ENCODE measurements around the gene NEXMIF.
"Not testable (repeated sequence)": the region's sequence is repeated elsewhere in the genome, so short reads cannot be mapped to it uniquely, and the experiment has no call there.

Gene NEXMIF

DNA sequence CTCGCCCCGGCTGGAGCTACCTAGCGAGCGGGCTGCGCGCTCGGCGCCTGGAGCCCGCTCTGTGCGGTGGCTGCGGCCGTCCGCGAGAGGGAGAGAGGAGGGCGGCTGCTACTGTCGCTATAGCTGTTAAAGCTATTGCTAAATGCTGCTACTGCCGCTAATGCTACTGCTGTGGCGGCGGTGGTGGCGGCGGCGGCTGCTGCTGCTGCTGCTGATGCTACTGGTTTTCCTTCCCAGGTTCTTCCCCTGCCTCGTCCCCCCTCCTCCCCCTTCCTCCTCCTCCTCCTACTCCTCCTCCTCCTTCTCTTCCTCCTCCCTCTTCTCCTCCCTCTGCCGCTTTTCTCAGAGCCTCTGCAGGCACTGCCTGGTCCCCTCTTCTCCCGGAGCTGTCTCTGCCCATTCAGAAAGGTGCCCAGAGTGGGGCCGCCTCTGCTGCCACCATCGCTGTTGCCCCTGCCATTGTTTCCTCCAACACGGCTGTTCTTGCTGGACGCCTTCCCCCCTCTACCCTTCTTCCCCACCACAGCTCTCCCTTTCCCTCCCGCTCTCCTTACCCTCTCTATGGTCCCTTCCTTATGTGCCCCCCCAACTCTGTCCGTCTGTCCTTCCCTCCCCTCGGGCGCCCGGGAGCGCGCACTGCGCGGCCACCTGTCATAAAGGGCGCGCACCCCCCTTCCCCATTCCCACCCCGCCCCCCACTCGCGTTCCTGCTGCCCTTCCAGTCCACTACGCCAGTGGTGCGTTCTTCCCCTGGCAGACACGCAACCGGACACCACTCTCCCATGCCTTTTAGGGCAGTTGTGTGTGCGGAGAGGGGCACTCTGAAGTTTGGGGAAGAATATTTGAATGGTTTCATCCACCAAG is at the start of gene NEXMIF:
TSS of gene NEXMIF (minus strand) at position 228 of the 864 bp plus-strand sequence.
- Histone ChIP-seq H3K4me3 (ENCODE audit: low read length) (peak within 1 kb of the TSS; percentile 50), H3K36me3 (ENCODE audit: control insufficient read depth, low read depth, low read length) (no peaks in the 10 kb centered on the region), H3K4me1 (ENCODE audit: control insufficient read depth, low read depth, low read length) (no peaks in the 10 kb centered on the region), H3K27ac (ENCODE audit: low read length) (no peak within 1 kb of the TSS), H3K9ac (ENCODE audit: low read length) (no peak within 1 kb of the TSS), H3K9me3 (ENCODE audit: control insufficient read depth, low read depth, low read length) (peaks cover 29% of the 10 kb centered on the region), H3K27me3 (ENCODE audit: control insufficient read depth, insufficient read depth, low read length) (peaks cover 30% of the 10 kb centered on the region)

DNA sequence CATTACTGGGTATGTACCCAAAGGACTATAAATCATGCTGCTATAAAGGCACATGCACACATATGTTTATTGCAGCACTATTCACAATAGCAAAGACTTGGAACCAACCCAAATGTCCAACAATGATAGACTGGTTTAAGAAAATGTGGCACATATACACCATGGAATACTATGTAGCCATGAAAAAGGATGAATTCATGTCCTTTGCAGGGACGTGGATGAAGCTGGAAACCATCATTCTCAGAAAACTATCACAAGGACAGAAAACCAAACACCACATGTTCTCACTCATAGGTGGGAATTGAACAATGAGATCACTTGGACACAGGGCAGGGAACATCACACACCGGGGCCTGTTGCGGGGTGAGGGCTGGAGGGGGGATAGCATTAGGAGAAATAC is 36.7 kb upstream of the NEXMIF start:
- H3K36me3 ChIP-seq (ENCODE audit: control insufficient read depth, low read depth, low read length); H3K27ac ChIP-seq (ENCODE audit: low read length); H3K9ac ChIP-seq (ENCODE audit: low read length); H3K4me1 ChIP-seq (ENCODE audit: control insufficient read depth, low read depth, low read length); H3K27me3 ChIP-seq (ENCODE audit: control insufficient read depth, insufficient read depth, low read length); H3K4me3 ChIP-seq (ENCODE audit: low read length): not testable (repeated sequence)
- H3K9me3 ChIP-seq (ENCODE audit: control insufficient read depth, low read depth, low read length), result peaks cover 28% of the 10 kb centered on the region

DNA sequence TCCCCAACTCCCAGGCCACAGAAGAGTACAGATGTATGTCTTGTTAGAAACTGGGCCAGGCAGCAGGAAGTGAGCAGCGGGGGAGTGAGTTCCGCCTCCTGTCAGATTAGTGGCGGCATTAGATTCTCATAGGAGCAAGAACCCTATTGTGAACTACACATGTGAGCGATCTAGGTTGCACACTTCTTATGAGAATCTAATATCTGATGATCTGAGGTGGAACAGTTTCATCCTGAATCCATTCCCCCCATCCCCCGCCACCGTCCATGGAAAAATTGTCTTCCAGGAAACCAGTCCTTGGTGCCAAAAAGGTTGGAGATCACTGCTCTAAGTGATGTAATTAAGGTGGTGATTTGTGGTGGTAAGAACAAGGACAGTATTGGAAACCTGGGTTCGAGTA is 24.5 kb upstream of the NEXMIF start:
- Histone ChIP-seq H3K9ac (ENCODE audit: low read length) (no peak overlapping the region), H3K4me1 (ENCODE audit: control insufficient read depth, low read depth, low read length) (no peaks in the 10 kb centered on the region), H3K4me3 (ENCODE audit: low read length) (no peak overlapping the region), H3K9me3 (ENCODE audit: control insufficient read depth, low read depth, low read length) (peaks cover 19% of the 10 kb centered on the region), H3K36me3 (ENCODE audit: control insufficient read depth, low read depth, low read length) (no peaks in the 10 kb centered on the region), H3K27ac (ENCODE audit: low read length) (no peak overlapping the region), H3K27me3 (ENCODE audit: control insufficient read depth, insufficient read depth, low read length) (no peaks in the 10 kb centered on the region)

DNA sequence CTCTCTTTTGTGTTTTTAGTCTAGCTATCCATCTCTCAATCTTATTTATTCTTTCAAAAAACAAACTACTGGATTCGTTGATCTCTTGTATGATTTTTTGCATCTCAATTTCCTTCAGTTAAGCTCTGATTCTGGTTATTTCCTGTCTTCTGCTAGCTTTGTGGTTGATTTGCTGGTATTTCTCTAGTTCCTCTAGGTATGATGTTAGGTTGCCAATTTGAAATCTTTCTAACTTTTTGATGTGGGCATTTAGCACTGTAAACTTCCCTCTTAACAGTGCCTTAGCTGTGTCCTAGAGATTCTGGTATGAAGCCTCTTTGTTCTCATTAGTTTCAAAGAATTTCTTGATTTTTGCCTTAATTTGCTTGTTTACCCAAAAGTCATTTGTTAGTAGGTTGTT is 15.2 kb upstream of the NEXMIF start:
- Histone ChIP-seq H3K4me1 (ENCODE audit: control insufficient read depth, low read depth, low read length) (no peaks in the 10 kb centered on the region), H3K9ac (ENCODE audit: low read length) (no peak overlapping the region), H3K27ac (ENCODE audit: low read length) (no peak overlapping the region), H3K4me3 (ENCODE audit: low read length) (no peak overlapping the region), H3K27me3 (ENCODE audit: control insufficient read depth, insufficient read depth, low read length) (no peaks in the 10 kb centered on the region), H3K36me3 (ENCODE audit: control insufficient read depth, low read depth, low read length) (no peaks in the 10 kb centered on the region), H3K9me3 (ENCODE audit: control insufficient read depth, low read depth, low read length) (peaks cover 39% of the 10 kb centered on the region)

DNA sequence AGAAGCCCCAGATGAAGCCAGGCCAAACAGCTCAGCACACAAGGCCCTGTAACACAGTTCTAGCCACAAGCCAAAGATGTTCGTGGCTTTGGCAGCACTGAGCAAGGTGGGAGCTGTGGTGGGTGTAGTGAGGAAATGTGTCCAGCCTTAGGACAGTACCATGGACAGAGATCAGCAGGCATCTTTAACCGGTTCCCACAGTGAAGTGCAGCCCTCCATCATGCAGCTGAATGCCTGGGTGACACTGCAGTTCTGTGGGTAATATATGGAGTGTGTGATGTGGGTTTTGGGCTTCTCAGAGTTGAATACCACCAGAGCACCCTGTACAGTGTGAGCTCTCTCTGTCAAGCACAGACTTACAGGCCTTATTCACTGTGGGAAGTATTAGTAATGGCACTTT is 6.0 kb upstream of the NEXMIF start:
- no peak overlapping the region for H3K9ac ChIP-seq (ENCODE audit: low read length)
- peaks cover 5% of the 10 kb centered on the region for H3K27me3 ChIP-seq (ENCODE audit: control insufficient read depth, insufficient read depth, low read length)
- no peak overlapping the region for H3K4me3 ChIP-seq (ENCODE audit: low read length)
- H3K9me3 ChIP-seq (ENCODE audit: control insufficient read depth, low read depth, low read length), result peaks cover 7% of the 10 kb centered on the region
- no peaks in the 10 kb centered on the region for H3K36me3 ChIP-seq (ENCODE audit: control insufficient read depth, low read depth, low read length)
- no peak overlapping the region for H3K27ac ChIP-seq (ENCODE audit: low read length)
- H3K4me1 ChIP-seq (ENCODE audit: control insufficient read depth, low read depth, low read length), result no peaks in the 10 kb centered on the region

DNA sequence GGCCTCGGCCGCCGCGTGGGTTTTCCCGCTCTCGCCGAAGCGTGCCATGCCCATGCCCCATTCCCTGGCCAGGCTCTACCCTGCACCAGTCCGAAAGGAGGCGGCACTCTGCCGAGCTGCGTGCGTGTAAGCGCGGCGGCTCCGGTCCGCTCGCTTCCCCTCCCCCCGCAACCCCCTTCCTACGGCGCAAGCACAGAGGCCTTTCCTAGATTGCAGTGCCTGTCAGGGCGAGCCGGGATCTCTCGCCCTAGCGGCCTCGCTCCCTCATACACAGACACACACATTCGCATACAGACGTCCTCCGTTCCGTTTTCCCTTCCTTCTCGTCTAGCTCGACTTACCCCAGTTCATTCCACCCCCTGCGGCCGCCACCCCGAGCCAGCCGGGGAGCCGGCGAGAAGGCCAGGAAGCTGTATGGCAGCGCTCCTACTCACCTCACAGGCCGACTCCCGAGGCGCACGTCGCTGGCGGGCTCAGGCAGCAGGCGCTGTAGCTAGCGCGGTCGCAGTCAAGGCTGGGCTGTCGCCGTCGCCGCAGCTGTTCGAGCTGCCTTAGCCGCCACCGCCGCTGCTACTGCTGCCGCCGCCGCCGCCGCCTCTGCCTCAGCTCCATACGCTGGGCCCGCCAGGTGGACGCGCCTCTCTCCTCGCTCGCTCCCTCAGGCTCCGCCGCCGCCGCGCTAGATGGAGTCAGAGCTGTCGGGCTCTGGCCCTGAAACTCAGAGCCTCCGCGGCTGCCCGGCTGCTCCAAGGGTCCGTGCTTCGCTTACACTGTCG is 615 bp downstream of the NEXMIF start:
- Histone ChIP-seq H3K9ac (ENCODE audit: low read length) (no peak overlapping the region), H3K4me3 (ENCODE audit: low read length) (peak overlapping the region; percentile 50), H3K4me1 (ENCODE audit: control insufficient read depth, low read depth, low read length) (no peaks in the 10 kb centered on the region), H3K36me3 (ENCODE audit: control insufficient read depth, low read depth, low read length) (no peaks in the 10 kb centered on the region), H3K27me3 (ENCODE audit: control insufficient read depth, insufficient read depth, low read length) (peaks cover 30% of the 10 kb centered on the region), H3K27ac (ENCODE audit: low read length) (no peak overlapping the region), H3K9me3 (ENCODE audit: control insufficient read depth, low read depth, low read length) (peaks cover 29% of the 10 kb centered on the region)

DNA sequence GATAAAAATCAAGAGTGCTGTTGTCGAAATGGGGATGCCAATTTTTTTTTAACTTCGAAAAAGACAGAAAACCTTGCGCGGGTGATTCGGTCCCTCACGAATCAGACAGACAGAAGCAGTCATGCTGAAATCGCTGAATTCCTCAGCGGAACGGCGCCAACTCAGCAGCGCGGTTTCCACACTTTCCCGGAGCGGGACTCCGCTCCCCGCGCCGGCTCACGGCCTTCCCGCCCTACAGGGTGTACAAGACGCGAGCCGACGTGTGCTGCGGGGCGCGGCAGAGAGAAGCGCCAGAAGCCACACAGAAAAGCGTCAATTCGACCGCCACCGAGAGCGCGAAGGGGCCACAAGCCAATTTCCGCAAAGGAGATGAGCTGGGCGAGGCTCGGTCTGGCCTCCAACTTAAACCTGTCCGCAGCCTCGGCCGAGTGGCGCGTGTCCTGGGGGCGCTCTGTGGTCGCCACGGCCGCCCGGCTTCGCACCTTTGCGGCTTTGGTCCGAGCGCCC is 1.3 kb downstream of the NEXMIF start:
- Histone ChIP-seq H3K9me3 (ENCODE audit: control insufficient read depth, low read depth, low read length) (peaks cover 28% of the 10 kb centered on the region), H3K4me3 (ENCODE audit: low read length) (peak overlapping the region; percentile 50), H3K27ac (ENCODE audit: low read length) (no peak overlapping the region), H3K9ac (ENCODE audit: low read length) (no peak overlapping the region), H3K36me3 (ENCODE audit: control insufficient read depth, low read depth, low read length) (no peaks in the 10 kb centered on the region), H3K4me1 (ENCODE audit: control insufficient read depth, low read depth, low read length) (no peaks in the 10 kb centered on the region), H3K27me3 (ENCODE audit: control insufficient read depth, insufficient read depth, low read length) (peaks cover 30% of the 10 kb centered on the region)

DNA sequence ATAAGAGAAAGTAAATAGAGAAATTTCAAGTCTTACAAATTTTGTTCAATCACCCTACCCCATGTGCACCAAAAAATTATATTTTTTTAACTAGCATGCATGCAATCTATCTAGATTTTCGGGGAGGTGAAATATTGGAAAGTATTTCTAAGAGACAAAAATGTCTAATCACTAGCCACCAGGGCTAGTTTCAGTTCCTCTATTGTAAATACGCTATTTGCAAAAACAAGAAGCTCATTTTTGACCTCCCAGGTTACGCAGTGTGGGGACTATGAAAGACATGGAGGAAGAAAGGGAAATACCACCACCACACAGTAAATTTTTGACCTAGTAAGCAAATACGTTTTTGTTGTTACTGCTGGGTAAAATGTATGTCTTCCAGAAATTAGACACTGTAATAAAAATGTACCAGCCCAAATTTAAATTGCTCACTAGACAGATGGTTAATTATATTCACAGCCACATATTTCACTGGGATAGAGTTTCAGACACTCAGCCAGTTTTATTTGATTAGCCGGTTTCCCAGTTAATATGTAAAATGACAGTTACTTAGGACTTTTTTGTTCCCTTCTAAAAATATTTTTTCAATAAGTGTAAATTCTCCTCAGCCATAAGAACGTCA is 2.2 kb downstream of the NEXMIF start:
- H3K27me3 ChIP-seq (ENCODE audit: control insufficient read depth, insufficient read depth, low read length), result peaks cover 30% of the 10 kb centered on the region
- H3K4me1 ChIP-seq (ENCODE audit: control insufficient read depth, low read depth, low read length), result no peaks in the 10 kb centered on the region
- H3K9ac ChIP-seq (ENCODE audit: low read length), result no peak overlapping the region
- no peak overlapping the region for H3K4me3 ChIP-seq (ENCODE audit: low read length)
- peaks cover 28% of the 10 kb centered on the region for H3K9me3 ChIP-seq (ENCODE audit: control insufficient read depth, low read depth, low read length)
- no peaks in the 10 kb centered on the region for H3K36me3 ChIP-seq (ENCODE audit: control insufficient read depth, low read depth, low read length)
- H3K27ac ChIP-seq (ENCODE audit: low read length), result no peak overlapping the region

DNA sequence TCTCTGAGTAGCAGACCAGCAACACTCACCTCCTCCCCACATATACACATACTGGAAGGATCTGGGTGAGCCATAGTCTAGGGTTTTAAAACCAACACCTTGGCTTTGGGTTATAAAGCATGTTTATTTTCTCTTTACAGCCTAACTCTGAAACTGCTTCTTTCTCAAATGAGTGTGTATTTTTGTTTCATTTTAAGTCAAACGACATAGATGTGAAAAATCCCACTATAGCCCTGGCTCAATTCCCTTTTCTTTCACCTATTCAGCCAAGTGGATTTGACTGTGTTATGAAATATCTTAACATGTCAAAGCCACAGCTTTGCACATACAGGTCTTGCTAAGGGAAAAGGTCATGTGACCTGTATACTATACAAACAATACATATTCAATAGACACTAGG is 13.8 kb downstream of the NEXMIF start:
- no peaks in the 10 kb centered on the region for H3K36me3 ChIP-seq (ENCODE audit: control insufficient read depth, low read depth, low read length)
- no peak overlapping the region for H3K27ac ChIP-seq (ENCODE audit: low read length)
- peaks cover 28% of the 10 kb centered on the region for H3K9me3 ChIP-seq (ENCODE audit: control insufficient read depth, low read depth, low read length)
- no peaks in the 10 kb centered on the region for H3K4me1 ChIP-seq (ENCODE audit: control insufficient read depth, low read depth, low read length)
- no peak overlapping the region for H3K4me3 ChIP-seq (ENCODE audit: low read length)
- H3K9ac ChIP-seq (ENCODE audit: low read length), result no peak overlapping the region
- H3K27me3 ChIP-seq (ENCODE audit: control insufficient read depth, insufficient read depth, low read length), result no peaks in the 10 kb centered on the region

DNA sequence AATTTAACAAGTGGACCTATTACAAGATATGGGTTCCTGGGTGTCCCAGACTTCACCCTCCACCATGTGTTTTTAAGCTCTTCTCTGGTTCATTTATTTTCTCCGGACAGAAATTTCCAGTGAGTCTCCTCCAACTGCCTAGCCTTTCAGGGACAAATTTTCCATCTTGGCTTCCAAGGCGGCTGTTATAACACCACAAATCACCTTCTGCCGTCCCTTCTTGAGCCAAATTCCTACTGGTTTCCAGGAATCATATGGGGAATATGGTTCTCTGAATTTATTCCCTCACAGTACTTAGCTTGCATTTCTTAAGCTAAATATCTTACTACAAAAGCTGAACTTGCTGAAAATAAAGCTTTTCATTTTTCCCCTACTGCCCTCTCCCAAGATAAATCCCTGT is 18.8 kb downstream of the NEXMIF start:
- Histone ChIP-seq H3K9ac (ENCODE audit: low read length) (no peak overlapping the region), H3K4me3 (ENCODE audit: low read length) (no peak overlapping the region), H3K9me3 (ENCODE audit: control insufficient read depth, low read depth, low read length) (peaks cover 25% of the 10 kb centered on the region), H3K27me3 (ENCODE audit: control insufficient read depth, insufficient read depth, low read length) (no peaks in the 10 kb centered on the region), H3K4me1 (ENCODE audit: control insufficient read depth, low read depth, low read length) (no peaks in the 10 kb centered on the region), H3K27ac (ENCODE audit: low read length) (no peak overlapping the region), H3K36me3 (ENCODE audit: control insufficient read depth, low read depth, low read length) (no peaks in the 10 kb centered on the region)

DNA sequence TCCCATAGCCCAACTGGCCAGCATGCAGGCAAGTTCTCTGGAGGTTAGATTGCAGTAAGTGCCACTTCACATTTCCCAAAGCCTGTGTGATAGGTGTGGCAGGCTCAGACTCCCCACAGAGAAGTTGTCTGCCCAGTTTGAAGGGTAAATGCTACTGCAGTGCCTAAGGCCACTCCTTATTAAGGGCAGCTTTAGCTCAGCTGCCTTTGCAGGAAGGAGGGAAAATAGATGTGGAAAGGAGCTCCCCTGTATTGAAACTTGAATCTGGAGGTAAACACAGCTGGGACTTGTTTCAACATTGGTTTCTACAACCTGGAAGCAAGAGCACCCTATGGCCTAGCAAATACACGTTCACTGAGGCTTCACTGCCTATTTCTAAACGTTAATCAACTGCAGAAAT is 22.4 kb downstream of the NEXMIF start:
- H3K4me1 ChIP-seq (ENCODE audit: control insufficient read depth, low read depth, low read length), result no peaks in the 10 kb centered on the region

More for the DNA sequence above, 22.4 kb downstream of the NEXMIF start:
- Histone ChIP-seq H3K27me3 (ENCODE audit: control insufficient read depth, insufficient read depth, low read length) (no peaks in the 10 kb centered on the region), H3K36me3 (ENCODE audit: control insufficient read depth, low read depth, low read length) (no peaks in the 10 kb centered on the region), H3K9me3 (ENCODE audit: control insufficient read depth, low read depth, low read length) (peaks cover 8% of the 10 kb centered on the region), H3K4me3 (ENCODE audit: low read length) (no peak overlapping the region), H3K27ac (ENCODE audit: low read length) (no peak overlapping the region), H3K9ac (ENCODE audit: low read length) (no peak overlapping the region)
